ENCODE measurements around the gene BANK1. TPM values are rescaled to one million over a fixed set of nuclear protein-coding genes. Genes with fewer than 3 reads are reported as not detected.

Gene BANK1
- total and polyA plus RNA-seq, 2 donors from 2014 or later = 1.8 to 7.4 TPM

- intact Hi-C loops (cut with DNase I) = no loop called here
- Histone ChIP-seq H3K4me1 (ENCODE audit: control insufficient read depth in 2 of 3, insufficient read depth in 2 of 3, low read depth in 1 of 3, low read length in 3 of 3) (no peaks in the 10 kb centered on the region), H3K9me3 (ENCODE audit: control insufficient read depth in 2 of 3, insufficient read depth in 1 of 3, low read length in 3 of 3) (no peaks in the 10 kb centered on the region), H3K27ac (ENCODE audit: low read depth in 2 of 2, low read length in 2 of 2) (no peak overlapping the region), H3K36me3 (ENCODE audit: control insufficient read depth in 2 of 3, insufficient read depth in 3 of 3, low read length in 3 of 3) (no peaks in the 10 kb centered on the region), H3K27me3 (ENCODE audit: control insufficient read depth, insufficient read depth, low read length) (no peaks in the 10 kb centered on the region), H3K9ac (ENCODE audit: low read length in 3 of 3) (no peak overlapping the region), H3K4me3 (ENCODE audit: low read length in 3 of 3) (no peak overlapping the region)
- no peak for DNase-seq
- TF ChIP-seq, protein P1, sequence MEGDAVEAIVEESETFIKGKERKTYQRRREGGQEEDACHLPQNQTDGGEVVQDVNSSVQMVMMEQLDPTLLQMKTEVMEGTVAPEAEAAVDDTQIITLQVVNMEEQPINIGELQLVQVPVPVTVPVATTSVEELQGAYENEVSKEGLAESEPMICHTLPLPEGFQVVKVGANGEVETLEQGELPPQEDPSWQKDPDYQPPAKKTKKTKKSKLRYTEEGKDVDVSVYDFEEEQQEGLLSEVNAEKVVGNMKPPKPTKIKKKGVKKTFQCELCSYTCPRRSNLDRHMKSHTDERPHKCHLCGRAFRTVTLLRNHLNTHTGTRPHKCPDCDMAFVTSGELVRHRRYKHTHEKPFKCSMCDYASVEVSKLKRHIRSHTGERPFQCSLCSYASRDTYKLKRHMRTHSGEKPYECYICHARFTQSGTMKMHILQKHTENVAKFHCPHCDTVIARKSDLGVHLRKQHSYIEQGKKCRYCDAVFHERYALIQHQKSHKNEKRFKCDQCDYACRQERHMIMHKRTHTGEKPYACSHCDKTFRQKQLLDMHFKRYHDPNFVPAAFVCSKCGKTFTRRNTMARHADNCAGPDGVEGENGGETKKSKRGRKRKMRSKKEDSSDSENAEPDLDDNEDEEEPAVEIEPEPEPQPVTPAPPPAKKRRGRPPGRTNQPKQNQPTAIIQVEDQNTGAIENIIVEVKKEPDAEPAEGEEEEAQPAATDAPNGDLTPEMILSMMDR (IDR thresholded peaks at IDR 0.05; ENCODE audit: borderline replicate concordance, extremely low read depth, insufficient read depth) = no peak
- no peak for FAIRE-seq
Measured at GRCh38 chr4:101987623-101988243, 197.2 kb downstream of the BANK1 start.

GRCh38 chr4:101989551-101989950 is 199.0 kb downstream of the BANK1 start:
- no peak for FAIRE-seq
- H3K4me1 ChIP-seq (ENCODE audit: control insufficient read depth in 2 of 3, insufficient read depth in 2 of 3, low read depth in 1 of 3, low read length in 3 of 3) = no peaks in the 10 kb centered on the region
- no peak overlapping the region for H3K9ac ChIP-seq (ENCODE audit: low read length in 3 of 3)
- no peaks in the 10 kb centered on the region for H3K9me3 ChIP-seq (ENCODE audit: control insufficient read depth in 2 of 3, insufficient read depth in 1 of 3, low read length in 3 of 3)
- intact Hi-C loops (cut with DNase I) = no loop called here
- H3K27ac ChIP-seq (ENCODE audit: low read depth in 2 of 2, low read length in 2 of 2) = no peak overlapping the region
- H3K36me3 ChIP-seq (ENCODE audit: control insufficient read depth in 2 of 3, insufficient read depth in 3 of 3, low read length in 3 of 3) = no peaks in the 10 kb centered on the region
- no peaks in the 10 kb centered on the region for H3K27me3 ChIP-seq (ENCODE audit: control insufficient read depth, insufficient read depth, low read length)
- TF ChIP-seq, protein P1 (IDR thresholded peaks at IDR 0.05; ENCODE audit: borderline replicate concordance, extremely low read depth, insufficient read depth) = no peak
- no peak for DNase-seq
- no peak overlapping the region for H3K4me3 ChIP-seq (ENCODE audit: low read length in 3 of 3)

DNA sequence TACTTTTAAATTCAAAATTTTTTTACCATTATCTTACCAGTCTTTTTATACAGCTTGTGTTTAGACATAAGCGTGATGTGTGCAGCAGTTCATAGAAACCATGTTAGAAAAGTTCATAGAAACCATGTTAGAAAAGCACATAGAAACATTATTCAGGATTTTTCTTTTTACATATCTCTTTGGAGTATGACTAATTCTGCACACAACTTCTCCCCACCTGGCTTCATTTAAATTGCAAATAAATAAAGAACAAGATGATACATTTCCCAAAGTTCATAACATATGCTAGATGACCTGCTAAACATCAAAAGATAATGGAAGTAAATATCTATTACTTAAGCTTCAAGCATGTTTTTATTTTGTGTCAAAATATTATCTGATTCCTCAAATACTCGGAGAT is 201.9 kb downstream of the BANK1 start:
- H3K4me3 ChIP-seq (ENCODE audit: low read length in 3 of 3) = no peak overlapping the region

More for the DNA sequence above, 201.9 kb downstream of the BANK1 start:
- DNase-seq (no peak), FAIRE-seq (no peak)
- no peak overlapping the region for H3K27ac ChIP-seq (ENCODE audit: low read depth in 2 of 2, low read length in 2 of 2)
- no peaks in the 10 kb centered on the region for H3K27me3 ChIP-seq (ENCODE audit: control insufficient read depth, insufficient read depth, low read length)
- H3K9me3 ChIP-seq (ENCODE audit: control insufficient read depth in 2 of 3, insufficient read depth in 1 of 3, low read length in 3 of 3) = no peaks in the 10 kb centered on the region
- intact Hi-C loops (cut with DNase I) = no loop called here
- no peak overlapping the region for H3K9ac ChIP-seq (ENCODE audit: low read length in 3 of 3)
- TF ChIP-seq, protein P1 (IDR thresholded peaks at IDR 0.05; ENCODE audit: borderline replicate concordance, extremely low read depth, insufficient read depth) = no peak
- H3K4me1 ChIP-seq (ENCODE audit: control insufficient read depth in 2 of 3, insufficient read depth in 2 of 3, low read depth in 1 of 3, low read length in 3 of 3) = no peaks in the 10 kb centered on the region
- H3K36me3 ChIP-seq (ENCODE audit: control insufficient read depth in 2 of 3, insufficient read depth in 3 of 3, low read length in 3 of 3) = no peaks in the 10 kb centered on the region
